ENCODE measurements around the gene IL6ST. TPM values are rescaled to one million over a fixed set of nuclear protein-coding genes. Genes with fewer than 3 reads are reported as not detected.

Gene IL6ST
- total and polyA plus RNA-seq, 2 donors = 94.1 to 95.9 TPM

- DNase-seq (ENCODE audit: low read depth in 6 of 9, low spot score in 9 of 9) = no peak
- 98% methylated on average over 9 of the region's 9 CpGs for WGBS
- H3K27ac ChIP-seq (ENCODE audit: low read depth in 1 of 2, low read length in 1 of 2) = no peak overlapping the region
Observed at GRCh38 chr5:55934115-55934613, 60.6 kb downstream of the IL6ST start.

DNA sequence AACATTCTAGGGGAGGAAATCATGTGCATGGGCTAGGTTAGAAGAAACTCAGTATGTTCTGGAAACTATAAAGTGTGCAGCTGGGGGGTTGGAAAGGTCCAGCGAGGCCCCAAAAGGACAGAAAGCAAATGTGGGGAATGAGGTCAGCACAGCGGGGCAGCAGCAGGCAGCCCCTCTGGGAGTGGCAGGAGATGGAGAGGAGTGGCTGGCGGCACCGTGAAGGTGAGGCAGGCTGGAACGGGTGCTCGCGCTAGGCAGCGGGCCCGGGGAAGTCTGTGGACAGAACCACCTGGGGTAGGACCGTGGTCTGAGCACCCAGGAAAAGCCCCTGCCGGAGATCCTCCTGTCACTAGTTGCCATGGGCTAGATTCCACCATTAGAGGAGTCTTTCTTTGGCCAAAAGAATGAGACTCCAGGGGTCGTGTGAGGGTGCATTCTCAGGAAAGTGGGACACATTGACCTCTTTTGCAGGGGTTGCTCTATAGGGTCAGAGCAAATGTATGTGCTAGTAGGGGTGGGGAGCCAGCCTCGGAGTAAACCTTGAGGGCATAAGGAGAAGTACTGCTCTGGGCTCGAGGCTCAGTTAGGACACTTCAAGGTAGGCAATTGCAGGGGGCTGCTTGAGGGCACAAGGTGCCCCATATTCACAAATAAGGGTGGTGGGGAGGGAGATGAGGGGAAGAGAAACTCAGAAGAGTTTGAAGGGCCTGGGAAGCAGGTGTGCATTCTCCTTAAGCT lies 61.2 kb downstream of the IL6ST start:
- Histone ChIP-seq H3K4me3 (ENCODE audit: low read length in 2 of 2) (no peak overlapping the region), H3K4me1 (ENCODE audit: control insufficient read depth in 2 of 2, insufficient read depth in 2 of 2, low read length in 2 of 2) (no peaks in the 10 kb centered on the region), H3K27ac (ENCODE audit: low read depth in 1 of 2, low read length in 1 of 2) (no peak overlapping the region), H3K9me3 (ENCODE audit: control insufficient read depth in 2 of 2, insufficient read depth in 1 of 2, low read length in 1 of 2) (no peaks in the 10 kb centered on the region), H3K27me3 (ENCODE audit: control insufficient read depth in 2 of 2, insufficient read depth in 1 of 2, low read length in 1 of 2) (no peaks in the 10 kb centered on the region), H3K36me3 (ENCODE audit: control insufficient read depth in 2 of 2, insufficient read depth in 2 of 2, low read length in 1 of 2) (peaks cover 0 to 14% of the 10 kb centered on the region in 2 donors)
- no peak for DNase-seq (ENCODE audit: low read depth in 6 of 9, low spot score in 9 of 9)
- WGBS = 95% methylated on average over 14 of the region's 14 CpGs

More at GRCh38 chr5:55934115-55934613, 60.6 kb downstream of the IL6ST start:
- Histone ChIP-seq H3K4me3 (ENCODE audit: low read length in 2 of 2) (no peak overlapping the region), H3K36me3 (ENCODE audit: control insufficient read depth in 2 of 2, insufficient read depth in 2 of 2, low read length in 1 of 2) (peaks cover 0 to 14% of the 10 kb centered on the region in 2 donors), H3K27me3 (ENCODE audit: control insufficient read depth in 2 of 2, insufficient read depth in 1 of 2, low read length in 1 of 2) (no peaks in the 10 kb centered on the region), H3K4me1 (ENCODE audit: control insufficient read depth in 2 of 2, insufficient read depth in 2 of 2, low read length in 2 of 2) (no peaks in the 10 kb centered on the region), H3K9me3 (ENCODE audit: control insufficient read depth in 2 of 2, insufficient read depth in 1 of 2, low read length in 1 of 2) (no peaks in the 10 kb centered on the region)

DNA sequence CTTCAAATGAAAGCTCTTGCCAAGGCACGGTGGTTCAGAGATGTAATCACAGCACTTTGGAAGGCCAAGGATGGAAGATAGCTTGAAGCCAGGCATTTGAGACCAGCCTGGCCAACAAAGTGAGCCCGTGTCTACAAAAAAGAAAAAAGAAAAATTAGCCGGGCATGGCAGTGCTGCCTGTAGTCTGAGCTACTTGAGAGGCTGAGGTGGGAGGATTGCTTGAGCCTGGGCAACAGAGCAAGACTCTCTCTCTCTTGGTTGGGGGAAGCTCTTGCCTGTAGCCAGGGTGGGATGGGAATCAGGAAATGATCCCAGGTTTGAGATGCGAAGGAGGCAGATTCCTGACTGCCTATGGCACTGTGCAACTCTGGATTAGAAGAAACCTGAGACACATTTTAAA lies 62.1 kb downstream of the IL6ST start:
- Histone ChIP-seq H3K27me3 (ENCODE audit: control insufficient read depth in 2 of 2, insufficient read depth in 1 of 2, low read length in 1 of 2) (no peaks in the 10 kb centered on the region), H3K4me3 (ENCODE audit: low read length in 2 of 2) (no peak overlapping the region), H3K4me1 (ENCODE audit: control insufficient read depth in 2 of 2, insufficient read depth in 2 of 2, low read length in 2 of 2) (no peaks in the 10 kb centered on the region), H3K9me3 (ENCODE audit: control insufficient read depth in 2 of 2, insufficient read depth in 1 of 2, low read length in 1 of 2) (no peaks in the 10 kb centered on the region), H3K27ac (ENCODE audit: low read depth in 1 of 2, low read length in 1 of 2) (no peak overlapping the region), H3K36me3 (ENCODE audit: control insufficient read depth in 2 of 2, insufficient read depth in 2 of 2, low read length in 1 of 2) (peaks cover 0 to 9% of the 10 kb centered on the region in 2 donors)
- no peak for DNase-seq (ENCODE audit: low read depth in 6 of 9, low spot score in 9 of 9)
- 95% methylated on average over 4 of the region's 4 CpGs for WGBS

DNA sequence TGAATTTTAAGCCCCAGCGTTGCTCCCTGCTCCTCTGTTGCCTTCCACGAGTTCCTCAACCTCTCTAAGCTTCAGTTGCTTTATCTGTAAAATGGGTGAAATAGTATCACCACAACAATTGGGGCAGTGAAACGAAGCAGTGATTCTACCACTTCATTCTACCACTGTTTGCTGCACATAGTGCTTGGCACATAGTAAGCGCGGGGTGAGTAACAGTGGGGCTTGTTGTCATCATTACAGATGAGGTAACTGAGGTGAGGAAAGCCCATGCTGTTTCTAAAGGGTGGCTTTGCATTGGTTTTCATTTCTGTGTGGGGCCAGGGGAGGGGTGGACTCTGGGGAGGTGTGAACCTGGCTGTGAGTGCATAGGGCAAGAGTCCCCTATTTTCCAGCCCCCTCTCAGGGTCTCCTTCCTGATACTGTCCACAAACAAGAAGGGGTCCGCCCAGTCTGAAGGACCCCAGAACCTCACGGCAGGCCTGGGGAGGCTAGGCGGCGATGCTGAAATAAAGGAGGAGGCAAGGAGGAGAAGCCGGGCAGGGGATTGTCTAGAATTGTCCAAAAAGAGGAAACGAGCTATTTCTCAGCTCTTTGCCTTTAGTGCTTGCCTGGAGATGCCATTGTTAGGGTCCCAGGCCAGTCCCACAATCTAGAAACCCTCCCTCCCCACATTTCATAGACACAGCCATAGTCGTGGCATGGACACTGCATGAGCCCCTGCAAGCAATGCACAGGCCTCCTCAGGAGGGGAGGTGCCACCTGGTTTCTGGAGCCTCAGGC lies 65.6 kb downstream of the IL6ST start:
- Histone ChIP-seq H3K27ac (ENCODE audit: low read depth in 1 of 2, low read length in 1 of 2) (no peak overlapping the region), H3K9me3 (ENCODE audit: control insufficient read depth in 2 of 2, insufficient read depth in 1 of 2, low read length in 1 of 2) (no peaks in the 10 kb centered on the region), H3K36me3 (ENCODE audit: control insufficient read depth in 2 of 2, insufficient read depth in 2 of 2, low read length in 1 of 2) (no peaks in the 10 kb centered on the region), H3K4me3 (ENCODE audit: low read length in 2 of 2) (no peak overlapping the region), H3K4me1 (ENCODE audit: control insufficient read depth in 2 of 2, insufficient read depth in 2 of 2, low read length in 2 of 2) (no peaks in the 10 kb centered on the region), H3K27me3 (ENCODE audit: control insufficient read depth in 2 of 2, insufficient read depth in 1 of 2, low read length in 1 of 2) (no peaks in the 10 kb centered on the region)
- no peak for DNase-seq (ENCODE audit: low read depth in 6 of 9, low spot score in 9 of 9)
- WGBS = 95% methylated on average over 12 of the region's 12 CpGs

DNA sequence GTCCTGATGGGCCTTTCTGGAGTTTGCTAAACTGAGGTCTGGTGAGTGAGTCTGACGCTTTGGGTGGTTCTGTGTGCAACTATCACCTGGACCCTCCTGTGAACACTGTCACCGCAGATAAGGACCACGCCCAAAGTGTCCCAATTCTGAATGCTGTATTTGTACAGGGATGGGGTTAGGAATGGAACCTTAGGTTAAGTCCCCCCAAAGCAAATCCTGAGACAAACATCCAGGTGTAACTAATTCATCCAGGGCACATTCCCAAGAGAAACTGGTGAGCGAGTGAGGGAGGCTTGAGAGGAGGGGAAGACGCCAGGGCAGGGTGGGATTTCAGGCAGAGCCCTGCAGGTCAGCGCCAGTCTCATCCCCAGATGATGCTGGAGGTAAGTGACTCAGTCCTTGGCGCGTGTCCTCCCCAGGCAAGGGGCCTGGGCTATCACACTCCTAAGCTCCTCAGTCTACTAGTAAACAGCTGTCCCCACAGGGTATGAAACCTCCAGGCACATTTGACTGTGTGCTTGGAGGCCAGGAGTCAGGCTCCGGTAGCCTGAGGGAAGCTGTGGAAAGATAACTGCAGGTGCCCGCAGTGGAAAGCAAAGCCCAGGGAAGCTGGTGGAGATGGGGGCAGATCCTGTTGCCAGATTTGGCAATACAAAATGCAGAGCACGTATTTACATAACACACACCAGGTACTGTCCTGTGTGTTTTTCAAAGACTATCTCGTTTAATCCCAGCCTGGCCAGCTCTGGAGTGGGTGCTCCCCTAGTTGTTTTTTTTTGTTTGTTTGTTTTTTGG lies 66.7 kb downstream of the IL6ST start:
- H3K27me3 ChIP-seq (ENCODE audit: control insufficient read depth in 2 of 2, insufficient read depth in 1 of 2, low read length in 1 of 2) = no peaks in the 10 kb centered on the region
- no peak overlapping the region for H3K4me3 ChIP-seq (ENCODE audit: low read length in 2 of 2)
- no peaks in the 10 kb centered on the region for H3K36me3 ChIP-seq (ENCODE audit: control insufficient read depth in 2 of 2, insufficient read depth in 2 of 2, low read length in 1 of 2)
- no peaks in the 10 kb centered on the region for H3K9me3 ChIP-seq (ENCODE audit: control insufficient read depth in 2 of 2, insufficient read depth in 1 of 2, low read length in 1 of 2)
- no peak overlapping the region for H3K27ac ChIP-seq (ENCODE audit: low read depth in 1 of 2, low read length in 1 of 2)
- no peak for DNase-seq (ENCODE audit: low read depth in 6 of 9, low spot score in 9 of 9)
- WGBS = 95% methylated on average over 12 of the region's 12 CpGs
- H3K4me1 ChIP-seq (ENCODE audit: control insufficient read depth in 2 of 2, insufficient read depth in 2 of 2, low read length in 2 of 2) = peaks cover 5 to 10% of the 10 kb centered on the region in 2 donors

GRCh38 chr5:55926476-55926875 lies 68.3 kb downstream of the IL6ST start:
- WGBS = 98% methylated on average over 5 of the region's 5 CpGs
- Histone ChIP-seq H3K36me3 (ENCODE audit: control insufficient read depth in 2 of 2, insufficient read depth in 2 of 2, low read length in 1 of 2) (no peaks in the 10 kb centered on the region), H3K4me1 (ENCODE audit: control insufficient read depth in 2 of 2, insufficient read depth in 2 of 2, low read length in 2 of 2) (peaks cover 5 to 12% of the 10 kb centered on the region in 2 donors), H3K27me3 (ENCODE audit: control insufficient read depth in 2 of 2, insufficient read depth in 1 of 2, low read length in 1 of 2) (no peaks in the 10 kb centered on the region), H3K4me3 (ENCODE audit: low read length in 2 of 2) (no peak overlapping the region), H3K27ac (ENCODE audit: low read depth in 1 of 2, low read length in 1 of 2) (no peak overlapping the region), H3K9me3 (ENCODE audit: control insufficient read depth in 2 of 2, insufficient read depth in 1 of 2, low read length in 1 of 2) (no peaks in the 10 kb centered on the region)
- no peak for DNase-seq (ENCODE audit: low read depth in 6 of 9, low spot score in 9 of 9)

DNA sequence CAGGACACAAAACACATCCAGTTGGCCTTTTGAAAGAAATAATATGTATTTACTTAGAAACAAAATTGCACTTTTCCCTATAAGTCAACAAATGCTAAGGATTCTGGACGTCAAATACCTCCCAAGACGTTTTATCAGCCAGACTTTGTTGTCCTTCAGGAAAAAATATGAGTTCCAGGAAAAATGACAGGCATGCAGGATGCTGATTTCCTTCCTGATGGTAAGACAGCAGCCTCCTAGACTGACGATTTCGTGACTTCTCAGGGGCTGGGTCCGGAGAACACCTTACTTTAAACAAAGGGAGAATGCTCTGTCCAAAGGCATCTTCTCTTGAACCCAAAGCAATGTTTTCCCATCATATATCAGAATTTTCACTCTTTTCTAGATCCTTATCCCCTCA lies 69.1 kb downstream of the IL6ST start:
- no peak for DNase-seq (ENCODE audit: low read depth in 6 of 9, low spot score in 9 of 9)
- WGBS = 96% methylated on average over 5 of the region's 5 CpGs
- Histone ChIP-seq H3K4me1 (ENCODE audit: control insufficient read depth in 2 of 2, insufficient read depth in 2 of 2, low read length in 2 of 2) (peaks cover 5 to 12% of the 10 kb centered on the region in 2 donors), H3K9me3 (ENCODE audit: control insufficient read depth in 2 of 2, insufficient read depth in 1 of 2, low read length in 1 of 2) (no peaks in the 10 kb centered on the region), H3K27ac (ENCODE audit: low read depth in 1 of 2, low read length in 1 of 2) (no peak overlapping the region), H3K36me3 (ENCODE audit: control insufficient read depth in 2 of 2, insufficient read depth in 2 of 2, low read length in 1 of 2) (no peaks in the 10 kb centered on the region), H3K27me3 (ENCODE audit: control insufficient read depth in 2 of 2, insufficient read depth in 1 of 2, low read length in 1 of 2) (no peaks in the 10 kb centered on the region), H3K4me3 (ENCODE audit: low read length in 2 of 2) (no peak overlapping the region)

- no peak overlapping the region for H3K4me3 ChIP-seq (ENCODE audit: low read length in 2 of 2)
- WGBS = 98% methylated on average over 3 of the region's 3 CpGs
- peaks cover 5 to 12% of the 10 kb centered on the region in 2 donors for H3K4me1 ChIP-seq (ENCODE audit: control insufficient read depth in 2 of 2, insufficient read depth in 2 of 2, low read length in 2 of 2)
- DNase-seq (ENCODE audit: low read depth in 6 of 9, low spot score in 9 of 9) = no peak
- H3K27me3 ChIP-seq (ENCODE audit: control insufficient read depth in 2 of 2, insufficient read depth in 1 of 2, low read length in 1 of 2) = no peaks in the 10 kb centered on the region
- H3K36me3 ChIP-seq (ENCODE audit: control insufficient read depth in 2 of 2, insufficient read depth in 2 of 2, low read length in 1 of 2) = no peaks in the 10 kb centered on the region
- H3K9me3 ChIP-seq (ENCODE audit: control insufficient read depth in 2 of 2, insufficient read depth in 1 of 2, low read length in 1 of 2) = no peaks in the 10 kb centered on the region
- H3K27ac ChIP-seq (ENCODE audit: low read depth in 1 of 2, low read length in 1 of 2) = no peak overlapping the region
Observed at GRCh38 chr5:55925181-55925580, 69.6 kb downstream of the IL6ST start.
